Activated T-helper 17 cell treated with anti-CD3 and anti-CD28 coated beads, Interleukin-2, amount 50 U/mL, for 72 hours (primary cell): ENCODE results near the gene PPP1R3G. TPM values are rescaled to one million over a fixed set of nuclear protein-coding genes. Genes with fewer than 3 reads are reported as not detected.
A peak's percentile ranks its signal among the peaks of the same experiment; 100 is the strongest.
"Not testable (repeated sequence)": the region's sequence is repeated elsewhere in the genome, so short reads cannot be mapped to it uniquely, and the experiment has no call there.

Experiments used
- ATAC-seq: fragments of 150-1000 bp; cut with Tn5 transposase; replicated peaks from 2 replicates; pipeline ENCODE4 v1.10.0; 2021; ENCODE audit warnings: mild to moderate bottlenecking, moderate library complexity
- H3K27ac Mint-ChIP-seq: one replicate; pipeline ENCODE4 v1.8.0; 2022; ENCODE audit warnings: mixed read lengths
- H3K27me3 Mint-ChIP-seq: one replicate; pipeline ENCODE4 v1.8.0; 2022; ENCODE audit warnings: mixed read lengths
- H3K36me3 Mint-ChIP-seq: one replicate; pipeline ENCODE4 v1.8.0; 2022; ENCODE audit warnings: low read depth, mild to moderate bottlenecking, mixed read lengths
- H3K4me1 Mint-ChIP-seq: one replicate; pipeline ENCODE4 v1.8.0; 2022; ENCODE audit warnings: mixed read lengths
- H3K4me3 Mint-ChIP-seq: one replicate; pipeline ENCODE4 v1.8.0; 2022; ENCODE audit warnings: mild to moderate bottlenecking, mixed read lengths
- H3K9me3 Mint-ChIP-seq: one replicate; pipeline ENCODE4 v1.8.0; 2022; ENCODE audit warnings: mixed read lengths
- total RNA-seq, 2 donors: library from RNA; stranded (reverse); gene quantifications; one replicate each; pipeline ENCODE4 v1.2.3, GENCODE V29; 2022

Gene PPP1R3G
- total RNA-seq, 2 donors from 2014 or later: 0.05 TPM; not detected in 1

DNA sequence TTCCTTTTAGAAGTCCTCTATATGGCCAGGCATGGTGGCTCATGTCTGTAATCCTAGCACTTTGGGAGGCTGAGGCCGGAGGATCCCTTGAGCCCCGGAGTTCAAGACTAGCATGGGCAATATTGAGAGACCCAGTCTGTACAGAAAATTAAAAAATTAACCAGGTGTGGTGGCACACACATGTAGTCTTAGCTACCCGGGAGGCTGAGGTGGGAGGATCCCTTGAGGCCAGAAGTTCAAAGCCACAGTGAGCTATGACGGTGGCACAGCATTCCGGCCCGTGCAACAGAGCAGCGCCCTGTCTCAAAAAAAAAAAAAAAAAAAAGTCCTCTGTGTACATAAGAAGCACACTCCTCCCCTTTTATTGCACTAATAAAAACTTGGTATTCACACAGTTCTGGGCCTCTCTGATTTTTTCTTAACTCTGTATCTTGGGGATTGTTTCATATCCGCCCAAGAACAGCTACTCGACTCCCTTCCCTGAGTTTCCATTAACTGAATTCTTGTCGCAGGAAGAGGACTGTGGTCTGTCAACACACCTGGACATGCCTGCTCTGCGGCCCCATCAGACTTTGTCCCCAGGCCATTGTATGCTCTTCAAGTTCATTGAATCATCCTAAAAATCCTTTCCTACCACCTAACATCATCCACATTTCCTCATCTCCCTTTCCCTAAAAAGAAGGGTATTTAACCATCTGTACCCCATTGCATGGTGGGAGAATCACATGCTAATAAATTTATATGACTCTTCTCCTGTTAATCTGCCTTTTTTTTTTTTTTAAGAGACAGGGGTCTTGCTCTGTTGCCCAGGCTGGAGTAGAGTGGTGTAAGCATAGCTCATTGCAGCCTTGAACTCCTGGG lies 25.9 kb upstream of the PPP1R3G start:
- no peak for ATAC-seq
- Mint-ChIP-seq H3K9me3 (peaks cover 3% of the 10 kb centered on the region), H3K27ac (no peak overlapping the region), H3K4me3 (no peak overlapping the region), H3K27me3 (peaks cover 6% of the 10 kb centered on the region), H3K36me3 (no peaks in the 10 kb centered on the region), H3K4me1 (no peaks in the 10 kb centered on the region)

- H3K27ac Mint-ChIP-seq, H3K9me3 Mint-ChIP-seq, H3K4me1 Mint-ChIP-seq, H3K36me3 Mint-ChIP-seq, H3K4me3 Mint-ChIP-seq, ATAC-seq: not testable (repeated sequence)
- H3K27me3 Mint-ChIP-seq: peaks cover 10% of the 10 kb centered on the region
Observed at GRCh38 chr6:5060439-5060838, 24.7 kb upstream of the PPP1R3G start.

DNA sequence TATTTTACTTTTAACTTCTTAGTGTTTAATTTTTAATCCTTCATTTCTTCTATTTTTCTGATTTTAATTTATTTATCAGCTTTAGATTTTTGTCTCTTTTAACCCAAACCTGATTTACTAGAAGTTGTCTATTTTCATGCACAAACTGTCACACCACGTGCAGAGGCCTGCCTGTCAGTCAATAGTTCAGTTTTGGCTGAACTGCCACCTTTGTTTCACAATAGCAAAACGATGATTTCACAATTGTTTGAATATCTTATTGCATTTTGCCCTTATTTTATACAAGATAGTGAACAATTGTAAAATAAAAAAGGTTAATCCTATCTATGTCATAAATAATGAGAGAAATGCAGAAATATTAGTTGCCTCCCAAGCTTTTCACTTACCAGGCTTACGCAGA lies 24.0 kb upstream of the PPP1R3G start:
- Mint-ChIP-seq H3K9me3 (no peaks in the 10 kb centered on the region), H3K4me1 (no peaks in the 10 kb centered on the region), H3K36me3 (no peaks in the 10 kb centered on the region), H3K27ac (no peak overlapping the region), H3K27me3 (peaks cover 10% of the 10 kb centered on the region), H3K4me3 (no peak overlapping the region)
- no peak for ATAC-seq

- Mint-ChIP-seq H3K27ac (no peak overlapping the region), H3K4me3 (no peak overlapping the region), H3K27me3 (peaks cover 7% of the 10 kb centered on the region), H3K9me3 (no peaks in the 10 kb centered on the region), H3K36me3 (no peaks in the 10 kb centered on the region), H3K4me1 (no peaks in the 10 kb centered on the region)
- no peak for ATAC-seq
Observed at GRCh38 chr6:5063617-5064016, 21.5 kb upstream of the PPP1R3G start.

DNA sequence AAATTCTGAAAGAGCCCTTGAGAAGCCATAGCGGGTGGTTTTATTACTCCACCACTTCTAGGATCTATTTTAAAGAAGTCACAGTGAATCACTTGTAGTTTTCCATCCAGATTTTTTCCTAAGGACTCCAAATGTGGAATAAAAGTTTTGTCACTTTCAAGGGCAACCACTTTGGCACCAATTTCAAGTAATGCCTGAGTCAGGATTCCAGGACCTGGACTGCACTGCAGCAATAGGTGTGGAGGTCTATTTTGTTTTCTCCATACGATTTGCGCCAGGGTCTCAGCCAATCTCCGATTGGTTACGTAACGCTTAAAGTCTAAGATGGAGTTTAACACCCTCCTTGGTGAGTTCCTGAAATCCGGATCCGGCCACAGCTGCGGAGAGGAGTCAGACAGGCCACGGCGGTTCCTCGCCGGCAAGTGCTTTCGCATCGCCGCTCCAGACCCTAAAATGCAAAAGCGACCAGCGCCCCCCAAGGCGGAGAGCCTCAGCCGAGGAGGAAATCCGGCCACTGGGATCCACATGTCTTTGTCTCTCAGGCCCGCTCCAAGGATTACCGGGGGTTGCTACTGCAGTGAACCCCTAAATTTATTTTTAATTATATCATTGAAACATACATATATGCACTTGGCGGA lies 18.6 kb upstream of the PPP1R3G start:
- peaks cover 4% of the 10 kb centered on the region for H3K27me3 Mint-ChIP-seq

DNA sequence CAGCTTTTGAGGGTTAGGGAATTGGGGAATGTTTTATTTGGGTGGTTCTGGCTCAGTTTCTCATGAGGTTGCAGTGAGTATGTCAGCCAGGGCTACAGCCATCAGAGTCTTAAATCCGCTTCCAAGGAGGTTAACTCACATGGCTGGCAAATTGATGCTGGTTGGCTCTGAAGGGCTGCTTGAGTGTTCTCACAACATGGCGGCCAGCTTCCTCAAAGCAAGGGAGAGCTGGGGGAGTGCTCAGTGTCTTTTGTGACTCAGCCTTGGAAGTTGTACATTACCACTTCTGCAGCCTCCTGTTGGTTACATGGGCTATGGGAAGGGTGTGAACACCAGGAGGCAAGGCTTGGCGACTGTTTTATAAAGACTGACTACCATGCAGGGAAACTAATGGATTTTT lies 17.8 kb upstream of the PPP1R3G start:
- no peak overlapping the region for H3K27ac Mint-ChIP-seq
- H3K4me3 Mint-ChIP-seq: no peak overlapping the region
- H3K4me1 Mint-ChIP-seq: no peaks in the 10 kb centered on the region
- peaks cover 4% of the 10 kb centered on the region for H3K27me3 Mint-ChIP-seq
- no peak for ATAC-seq
- no peaks in the 10 kb centered on the region for H3K9me3 Mint-ChIP-seq
- H3K36me3 Mint-ChIP-seq: no peaks in the 10 kb centered on the region

More for the DNA sequence above, 18.6 kb upstream of the PPP1R3G start:
- H3K4me1 Mint-ChIP-seq: no peaks in the 10 kb centered on the region
- no peak for ATAC-seq
- H3K9me3 Mint-ChIP-seq: no peaks in the 10 kb centered on the region
- H3K4me3 Mint-ChIP-seq: no peak overlapping the region
- H3K27ac Mint-ChIP-seq: no peak overlapping the region
- H3K36me3 Mint-ChIP-seq: no peaks in the 10 kb centered on the region

DNA sequence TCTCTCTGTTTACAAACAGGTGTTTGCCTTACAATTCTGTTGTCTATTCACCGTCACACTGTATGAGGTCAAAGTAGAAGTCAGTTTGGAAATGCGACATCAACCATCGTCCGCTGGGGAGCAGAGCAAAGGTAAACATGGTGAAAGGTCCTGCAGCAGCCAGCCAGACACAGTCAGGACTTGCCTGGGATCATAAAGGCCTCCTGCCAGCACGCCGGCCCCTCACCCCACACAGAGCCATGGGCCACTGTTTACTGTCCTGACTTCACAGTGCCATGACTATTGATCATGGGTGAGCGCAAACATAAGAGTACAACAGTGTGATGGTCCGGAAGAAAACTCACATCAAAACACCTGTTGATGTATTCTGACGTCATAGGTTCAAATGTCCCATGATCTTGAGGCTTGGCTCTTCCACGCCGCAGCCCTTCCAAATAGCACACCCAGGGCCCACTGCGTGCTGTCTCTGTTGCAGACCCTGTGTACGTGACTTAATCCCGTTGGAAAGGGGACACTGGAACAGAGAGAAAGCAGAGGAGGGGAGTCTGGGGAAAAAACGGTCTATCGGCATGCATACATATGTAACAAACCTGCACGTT lies 16.9 kb upstream of the PPP1R3G start:
- no peak overlapping the region for H3K27ac Mint-ChIP-seq
- H3K4me3 Mint-ChIP-seq: no peak overlapping the region
- H3K36me3 Mint-ChIP-seq: no peaks in the 10 kb centered on the region
- no peaks in the 10 kb centered on the region for H3K9me3 Mint-ChIP-seq
- no peaks in the 10 kb centered on the region for H3K4me1 Mint-ChIP-seq
- ATAC-seq: no peak
- H3K27me3 Mint-ChIP-seq: peaks cover 4% of the 10 kb centered on the region

- no peak for ATAC-seq
- Mint-ChIP-seq H3K4me1 (no peaks in the 10 kb centered on the region), H3K4me3 (no peak overlapping the region), H3K36me3 (no peaks in the 10 kb centered on the region), H3K9me3 (no peaks in the 10 kb centered on the region), H3K27me3 (peaks cover 18% of the 10 kb centered on the region), H3K27ac (no peak overlapping the region)
Observed at GRCh38 chr6:5071216-5071615, 13.9 kb upstream of the PPP1R3G start.

DNA sequence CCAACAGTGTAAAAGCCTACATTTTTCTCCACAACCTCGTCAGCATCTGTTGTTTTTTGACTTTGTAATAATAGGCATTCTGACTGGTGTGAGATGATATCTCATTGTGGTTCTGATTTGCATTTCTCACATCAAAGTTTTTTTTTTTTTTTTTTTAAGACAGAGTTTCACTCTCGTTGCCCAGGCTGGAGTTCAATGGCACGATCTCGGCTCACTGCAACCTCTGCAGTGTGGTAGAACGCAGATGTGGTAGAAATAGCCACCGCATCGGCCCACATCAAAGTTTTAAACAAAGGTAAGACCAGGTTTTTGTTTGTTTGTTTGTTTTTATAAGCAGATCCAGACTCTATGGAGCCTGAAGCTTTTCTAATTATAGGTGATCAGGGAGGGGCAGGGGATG lies 12.7 kb upstream of the PPP1R3G start:
- H3K27ac Mint-ChIP-seq: no peak overlapping the region

DNA sequence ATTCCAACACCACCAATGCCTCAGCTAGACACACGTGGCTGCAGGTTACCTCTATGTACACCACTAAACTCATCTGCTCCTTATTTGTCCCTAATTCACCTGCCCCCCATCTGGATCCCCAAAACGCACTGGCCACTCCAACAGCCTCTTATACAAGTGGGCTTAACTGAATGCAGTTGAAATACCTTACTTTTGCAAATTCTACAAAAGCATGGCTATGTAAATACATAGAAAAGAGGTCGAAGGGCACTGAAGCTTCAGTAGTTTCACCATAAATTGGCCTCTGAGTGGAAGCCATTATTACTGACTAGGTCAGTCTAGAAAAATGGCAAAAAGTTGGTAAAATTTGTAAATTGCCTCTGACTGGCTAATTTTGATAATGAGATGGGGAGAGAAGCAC lies 11.1 kb upstream of the PPP1R3G start:
- H3K27ac Mint-ChIP-seq: no peak overlapping the region
- no peak for ATAC-seq

More for the DNA sequence above, 12.7 kb upstream of the PPP1R3G start:
- Mint-ChIP-seq H3K27me3 (peaks cover 28% of the 10 kb centered on the region), H3K9me3 (no peaks in the 10 kb centered on the region), H3K36me3 (no peaks in the 10 kb centered on the region), H3K4me1 (no peaks in the 10 kb centered on the region), H3K4me3 (no peak overlapping the region)
- ATAC-seq: peak; percentile 40

GRCh38 chr6:5076931-5077330 lies 8.2 kb upstream of the PPP1R3G start:
- H3K4me1 Mint-ChIP-seq: no peaks in the 10 kb centered on the region
- H3K4me3 Mint-ChIP-seq: no peak overlapping the region
- H3K27ac Mint-ChIP-seq: no peak overlapping the region
- H3K27me3 Mint-ChIP-seq: peaks cover 35% of the 10 kb centered on the region
- H3K36me3 Mint-ChIP-seq: no peaks in the 10 kb centered on the region
- no peaks in the 10 kb centered on the region for H3K9me3 Mint-ChIP-seq
- ATAC-seq: no peak

More for the DNA sequence above, 11.1 kb upstream of the PPP1R3G start:
- Mint-ChIP-seq H3K36me3 (no peaks in the 10 kb centered on the region), H3K27me3 (peaks cover 28% of the 10 kb centered on the region), H3K4me3 (no peak overlapping the region), H3K4me1 (no peaks in the 10 kb centered on the region), H3K9me3 (no peaks in the 10 kb centered on the region)

GRCh38 chr6:5078121-5078669 lies 6.9 kb upstream of the PPP1R3G start:
- no peaks in the 10 kb centered on the region for H3K9me3 Mint-ChIP-seq
- no peaks in the 10 kb centered on the region for H3K4me1 Mint-ChIP-seq
- H3K27ac Mint-ChIP-seq: no peak overlapping the region
- no peak for ATAC-seq
- H3K36me3 Mint-ChIP-seq: no peaks in the 10 kb centered on the region
- peaks cover 45% of the 10 kb centered on the region for H3K27me3 Mint-ChIP-seq
- H3K4me3 Mint-ChIP-seq: no peak overlapping the region

DNA sequence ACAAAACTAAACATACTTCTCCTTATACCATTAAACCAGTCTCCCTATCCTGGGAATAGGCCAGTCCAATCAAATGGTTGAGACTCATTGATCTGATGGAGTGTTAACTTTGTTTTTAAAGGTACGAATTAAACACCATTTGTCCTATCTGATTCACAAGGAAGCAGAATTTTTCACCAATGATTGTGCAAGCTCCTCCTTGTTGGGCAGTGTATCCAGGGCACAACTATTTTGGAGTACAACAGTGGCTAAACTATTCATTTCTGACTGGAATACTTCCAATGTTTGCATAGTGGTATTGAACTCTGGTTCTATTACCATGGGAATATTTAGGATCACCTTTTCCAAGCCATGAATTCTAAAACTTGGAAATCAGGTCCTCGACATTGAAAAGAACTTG lies 5.4 kb upstream of the PPP1R3G start:
- ATAC-seq: no peak
- Mint-ChIP-seq H3K4me3 (no peak overlapping the region), H3K27me3 (peaks cover 44% of the 10 kb centered on the region), H3K27ac (no peak overlapping the region), H3K9me3 (no peaks in the 10 kb centered on the region), H3K36me3 (no peaks in the 10 kb centered on the region), H3K4me1 (no peaks in the 10 kb centered on the region)

GRCh38 chr6:5080574-5080973 lies 4.6 kb upstream of the PPP1R3G start:
- H3K4me1 Mint-ChIP-seq: no peaks in the 10 kb centered on the region
- no peak for ATAC-seq
- no peaks in the 10 kb centered on the region for H3K9me3 Mint-ChIP-seq
- no peak overlapping the region for H3K4me3 Mint-ChIP-seq
- H3K27me3 Mint-ChIP-seq: peaks cover 38% of the 10 kb centered on the region
- no peaks in the 10 kb centered on the region for H3K36me3 Mint-ChIP-seq
- no peak overlapping the region for H3K27ac Mint-ChIP-seq

GRCh38 chr6:5081182-5081581 lies 4.0 kb upstream of the PPP1R3G start:
- Mint-ChIP-seq H3K36me3 (no peaks in the 10 kb centered on the region), H3K27ac (no peak overlapping the region), H3K27me3 (peaks cover 38% of the 10 kb centered on the region), H3K9me3 (no peaks in the 10 kb centered on the region), H3K4me3 (no peak overlapping the region), H3K4me1 (no peaks in the 10 kb centered on the region)
- ATAC-seq: no peak
